ENCODE results near the gene MFF. TPM values are rescaled to one million over a fixed set of nuclear protein-coding genes. Genes with fewer than 3 reads are reported as not detected.

The MFF gene
- polyA plus RNA-seq, 3 donors: 39.4 to 100 (median 91.7) TPM

- peaks cover 28 to 33% of the 10 kb centered on the region in 2 donors for H3K36me3 Mint-ChIP-seq
- H2AFZ ChIP-seq (ENCODE audit: insufficient read depth, low read depth, low read length, poor library complexity, severe bottlenecking): no peak overlapping the region
- intact Hi-C loops (cut with micrococcal nuclease): loop anchor here in 1 of 2 donors (5.0 kb wide), 1 partner anchor 46 kb away; no protein-coding TSS in a partner anchor
- H3K27me3 ChIP-seq (ENCODE audit: control insufficient read depth in 2 of 2, insufficient read depth in 2 of 2, low read length in 2 of 2): no peaks in the 10 kb centered on the region
- H4K20me1 ChIP-seq (ENCODE audit: insufficient read depth, low read length): peaks cover 9% of the 10 kb centered on the region
- H3K79me2 ChIP-seq (ENCODE audit: insufficient read depth, low read length): peaks cover 59% of the 10 kb centered on the region
- no peak overlapping the region for H3K4me3 ChIP-seq (replicated peaks in 1 of 3; ENCODE audit: low read depth in 2 of 3, low read length in 3 of 3)
- WGBS (ENCODE audit: insufficient coverage): no CpG with 5 or more reads among the region's 6 CpGs
- no peak overlapping the region for H3K4me3 Mint-ChIP-seq
- peaks cover 32% of the 10 kb centered on the region for H3K4me1 Mint-ChIP-seq
- H3K27ac ChIP-seq (ENCODE audit: low read depth in 1 of 2, low read length in 2 of 2): no peak overlapping the region
- peaks cover 17 to 28% of the 10 kb centered on the region in 2 donors for H3K4me1 ChIP-seq (ENCODE audit: control insufficient read depth in 1 of 2, insufficient read depth in 2 of 2, low read length in 2 of 2)
- peaks cover 0 to 3% (median under 1%) of the 10 kb centered on the region in 3 donors for H3K27me3 Mint-ChIP-seq (ENCODE audit: low read depth in 3 of 3)
- peaks cover 7 to 16% (median 10%) of the 10 kb centered on the region in 7 donors for H3K9me3 Mint-ChIP-seq
- H3K36me3 ChIP-seq (replicated peaks in 1 of 2; ENCODE audit: control insufficient read depth in 1 of 2, insufficient read depth in 2 of 2, low read length in 2 of 2): peaks cover 17 to 30% of the 10 kb centered on the region in 2 donors
- no peak overlapping the region for H3K4me2 ChIP-seq (replicated peaks; ENCODE audit: extremely low read depth, low read length, poor library complexity, severe bottlenecking)
- no peak overlapping the region for H3K9ac ChIP-seq (ENCODE audit: insufficient read depth, low read length, poor library complexity, severe bottlenecking)
- no peak for TF ChIP-seq CTCF (IDR thresholded peaks at IDR 0.05)
- H3K9me3 ChIP-seq (replicated peaks in 1 of 2; ENCODE audit: control insufficient read depth in 1 of 2, insufficient read depth in 1 of 2, low read length in 2 of 2): peaks cover 0 to 3% of the 10 kb centered on the region in 2 donors
- no peak for DNase-seq
- H3K27ac Mint-ChIP-seq: no peak overlapping the region
Measured at GRCh38 chr2:227326783-227327182, 1.7 kb downstream of the MFF start.

- intact Hi-C loops (cut with micrococcal nuclease): no loop called here
- Histone ChIP-seq H3K4me2 (replicated peaks; ENCODE audit: extremely low read depth, low read length, poor library complexity, severe bottlenecking) (no peak overlapping the region), H3K4me3 (replicated peaks in 1 of 3; ENCODE audit: low read depth in 2 of 3, low read length in 3 of 3) (no peak overlapping the region), H3K36me3 (replicated peaks in 1 of 2; ENCODE audit: control insufficient read depth in 1 of 2, insufficient read depth in 2 of 2, low read length in 2 of 2) (peaks cover 38 to 73% of the 10 kb centered on the region in 2 donors), H2AFZ (ENCODE audit: insufficient read depth, low read depth, low read length, poor library complexity, severe bottlenecking) (no peak overlapping the region), H4K20me1 (ENCODE audit: insufficient read depth, low read length) (no peaks in the 10 kb centered on the region), H3K4me1 (ENCODE audit: control insufficient read depth in 1 of 2, insufficient read depth in 2 of 2, low read length in 2 of 2) (peaks cover 12 to 13% of the 10 kb centered on the region in 2 donors), H3K79me2 (ENCODE audit: insufficient read depth, low read length) (peaks cover 8% of the 10 kb centered on the region), H3K9me3 (replicated peaks in 1 of 2; ENCODE audit: control insufficient read depth in 1 of 2, insufficient read depth in 1 of 2, low read length in 2 of 2) (no peaks in the 10 kb centered on the region), H3K27me3 (ENCODE audit: control insufficient read depth in 2 of 2, insufficient read depth in 2 of 2, low read length in 2 of 2) (no peaks in the 10 kb centered on the region), H3K9ac (ENCODE audit: insufficient read depth, low read length, poor library complexity, severe bottlenecking) (no peak overlapping the region), H3K27ac (ENCODE audit: low read depth in 1 of 2, low read length in 2 of 2) (peak overlapping the region in 1 of 2 donors; percentile 30)
- peaks cover 58 to 82% of the 10 kb centered on the region in 2 donors for H3K36me3 Mint-ChIP-seq
- TF ChIP-seq CTCF (IDR thresholded peaks at IDR 0.05): no peak
- H3K27ac Mint-ChIP-seq: peak overlapping the region in 6 of 7 donors; percentile 15 to 79 (median 52)
- H3K4me1 Mint-ChIP-seq: peaks cover 21% of the 10 kb centered on the region
- no CpG with 5 or more reads among the region's 1 CpG for WGBS (ENCODE audit: insufficient coverage)
- no peaks in the 10 kb centered on the region for H3K27me3 Mint-ChIP-seq (ENCODE audit: low read depth in 3 of 3)
- DNase-seq: peak in 1 of 3 donors; percentile 1
- H3K9me3 Mint-ChIP-seq: no peaks in the 10 kb centered on the region
- no peak overlapping the region for H3K4me3 Mint-ChIP-seq
Measured at GRCh38 chr2:227335713-227336112, 10.7 kb downstream of the MFF start.

Measured in CD14-positive monocyte (primary cell).